ENCODE results near the gene SLC27A5. TPM values are rescaled to one million over a fixed set of nuclear protein-coding genes. Genes with fewer than 3 reads are reported as not detected.

The SLC27A5 gene
- total RNA-seq, 1 donor from 2014 or later: 6.8 TPM

- H3K79me2 ChIP-seq (ENCODE audit: insufficient read depth, low read length): peaks cover 44% of the 10 kb centered on the region
- no peaks in the 10 kb centered on the region for H3K9me3 Mint-ChIP-seq (ENCODE audit: unreplicated experiment)
- H3K4me3 Mint-ChIP-seq (ENCODE audit: unreplicated experiment): peak within 1 kb of the TSS; percentile 100
- peaks cover 24% of the 10 kb centered on the region for H3K4me1 Mint-ChIP-seq (ENCODE audit: low read depth, unreplicated experiment)
- H3K4me2 ChIP-seq (ENCODE audit: low read length): peak within 1 kb of the TSS; percentile 96
- H3K36me3 Mint-ChIP-seq (ENCODE audit: low read depth, unreplicated experiment): peaks cover 12% of the 10 kb centered on the region
- H2AFZ ChIP-seq (ENCODE audit: low read depth, low read length): peak within 1 kb of the TSS; percentile 88
- H4K20me1 ChIP-seq (ENCODE audit: insufficient read depth, low read length): peaks cover 20% of the 10 kb centered on the region
- peak within 1 kb of the TSS; percentile 86 for H3K27ac ChIP-seq (ENCODE audit: low read depth, low read length)
- peaks cover 2% of the 10 kb centered on the region for H3K36me3 ChIP-seq (ENCODE audit: insufficient read depth, low read length)
- FAIRE-seq (no peak), DNase-seq (ENCODE audit: low read depth) (peak; percentile 94)
- no peaks in the 10 kb centered on the region for H3K27me3 ChIP-seq (ENCODE audit: insufficient read depth, low read length)
- no peaks in the 10 kb centered on the region for H3K9me3 ChIP-seq (ENCODE audit: insufficient read depth, low read depth, low read length)
- H3K27me3 Mint-ChIP-seq (ENCODE audit: low read depth, unreplicated experiment): no peaks in the 10 kb centered on the region
- peaks cover 10% of the 10 kb centered on the region for H3K4me1 ChIP-seq (ENCODE audit: insufficient read depth, low read length)
- TF ChIP-seq CTCF (IDR thresholded peaks at IDR 0.05; ENCODE audit: insufficient read depth, low read depth, low read length) (peak; percentile 17), EZH2 (IDR thresholded peaks at IDR 0.05; ENCODE audit: insufficient read depth, low read length) (no peak)
- peak within 1 kb of the TSS; percentile 82 for H3K4me3 ChIP-seq (ENCODE audit: insufficient read depth, low read depth, low read length)
- peak within 1 kb of the TSS; percentile 93 for H3K9ac ChIP-seq (ENCODE audit: low read length)
- H3K27ac Mint-ChIP-seq (ENCODE audit: unreplicated experiment): peak within 1 kb of the TSS; percentile 94
These were observed 7.8 kb upstream of the SLC27A5 start, which contains the start of gene ZBTB45 for GRCh38 chr19:58519355-58520256. Gene ZBTB45, minus strand, starts transcription at chr19:58519810. Its CDS starts 2,137 bp downstream, at chr19:58517673.

- Histone ChIP-seq H3K36me3 (ENCODE audit: insufficient read depth, low read length) (peaks cover 2% of the 10 kb centered on the region), H2AFZ (ENCODE audit: low read depth, low read length) (peak overlapping the region; percentile 88), H3K4me3 (ENCODE audit: insufficient read depth, low read depth, low read length) (peak overlapping the region; percentile 82), H3K9me3 (ENCODE audit: insufficient read depth, low read depth, low read length) (no peaks in the 10 kb centered on the region), H3K9ac (ENCODE audit: low read length) (peak overlapping the region; percentile 93), H3K79me2 (ENCODE audit: insufficient read depth, low read length) (peaks cover 47% of the 10 kb centered on the region), H3K27me3 (ENCODE audit: insufficient read depth, low read length) (no peaks in the 10 kb centered on the region), H4K20me1 (ENCODE audit: insufficient read depth, low read length) (peaks cover 20% of the 10 kb centered on the region), H3K27ac (ENCODE audit: low read depth, low read length) (peak overlapping the region; percentile 86), H3K4me1 (ENCODE audit: insufficient read depth, low read length) (peaks cover 13% of the 10 kb centered on the region), H3K4me2 (ENCODE audit: low read length) (peak overlapping the region; percentile 96)
- Mint-ChIP-seq H3K27ac (ENCODE audit: unreplicated experiment) (peak overlapping the region; percentile 94), H3K4me1 (ENCODE audit: low read depth, unreplicated experiment) (peaks cover 24% of the 10 kb centered on the region), H3K27me3 (ENCODE audit: low read depth, unreplicated experiment) (no peaks in the 10 kb centered on the region), H3K9me3 (ENCODE audit: unreplicated experiment) (no peaks in the 10 kb centered on the region), H3K36me3 (ENCODE audit: low read depth, unreplicated experiment) (peaks cover 12% of the 10 kb centered on the region), H3K4me3 (ENCODE audit: unreplicated experiment) (peak overlapping the region; percentile 100)
- peak; percentile 60 for DNase-seq (ENCODE audit: low read depth)
- TF ChIP-seq EZH2 (IDR thresholded peaks at IDR 0.05; ENCODE audit: insufficient read depth, low read length): no peak
- peak; percentile 39 for TF ChIP-seq CTCF (IDR thresholded peaks at IDR 0.05; ENCODE audit: insufficient read depth, low read depth, low read length)
- no peak for FAIRE-seq
These were observed 7.2 kb upstream of the SLC27A5 start for GRCh38 chr19:58519087-58519354.

Measured in astrocyte (in vitro differentiated cells and primary cell).